ENCODE results near the gene OSBP.

DNA sequence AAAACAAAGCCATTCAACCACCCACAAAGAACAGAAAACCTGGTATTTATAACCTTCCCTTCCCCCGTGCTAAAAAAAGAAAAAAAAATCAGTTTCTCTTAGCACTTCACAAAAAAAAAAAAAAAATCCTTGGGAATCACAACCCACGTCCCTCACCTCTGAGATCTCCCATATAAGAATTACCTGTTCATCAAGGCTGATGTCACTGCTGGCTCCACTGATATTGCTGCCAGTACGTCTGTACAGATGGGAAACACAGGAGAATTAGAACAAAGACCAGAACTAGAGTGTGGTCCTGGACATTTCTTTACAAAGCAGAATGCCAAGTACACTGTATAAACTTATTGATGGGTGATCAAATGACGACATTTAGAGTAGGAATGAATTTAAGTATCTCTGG is 14.9 kb downstream of the OSBP start:
- TF ChIP-seq EP300 (IDR thresholded peaks at IDR 0.05) (no peak), POLR2A (IDR thresholded peaks at IDR 0.05; ENCODE audit: low read depth) (no peak), POLR2AphosphoS5 (IDR thresholded peaks at IDR 0.05) (no peak)
- TF ChIP-seq, protein P1, sequence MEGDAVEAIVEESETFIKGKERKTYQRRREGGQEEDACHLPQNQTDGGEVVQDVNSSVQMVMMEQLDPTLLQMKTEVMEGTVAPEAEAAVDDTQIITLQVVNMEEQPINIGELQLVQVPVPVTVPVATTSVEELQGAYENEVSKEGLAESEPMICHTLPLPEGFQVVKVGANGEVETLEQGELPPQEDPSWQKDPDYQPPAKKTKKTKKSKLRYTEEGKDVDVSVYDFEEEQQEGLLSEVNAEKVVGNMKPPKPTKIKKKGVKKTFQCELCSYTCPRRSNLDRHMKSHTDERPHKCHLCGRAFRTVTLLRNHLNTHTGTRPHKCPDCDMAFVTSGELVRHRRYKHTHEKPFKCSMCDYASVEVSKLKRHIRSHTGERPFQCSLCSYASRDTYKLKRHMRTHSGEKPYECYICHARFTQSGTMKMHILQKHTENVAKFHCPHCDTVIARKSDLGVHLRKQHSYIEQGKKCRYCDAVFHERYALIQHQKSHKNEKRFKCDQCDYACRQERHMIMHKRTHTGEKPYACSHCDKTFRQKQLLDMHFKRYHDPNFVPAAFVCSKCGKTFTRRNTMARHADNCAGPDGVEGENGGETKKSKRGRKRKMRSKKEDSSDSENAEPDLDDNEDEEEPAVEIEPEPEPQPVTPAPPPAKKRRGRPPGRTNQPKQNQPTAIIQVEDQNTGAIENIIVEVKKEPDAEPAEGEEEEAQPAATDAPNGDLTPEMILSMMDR (IDR thresholded peaks at IDR 0.05): no peak
